B cell (primary cell): Measurements from ENCODE around the gene LDHB. TPM values are rescaled to one million over a fixed set of nuclear protein-coding genes. Genes with fewer than 3 reads are reported as not detected.

Experiments
- ATAC-seq: fragments of 200-7000 bp; cut with Tn5 transposase; one replicate; pipeline ENCODE4 v1.10.0; 2021; ENCODE audit warnings: low read depth, mild to moderate bottlenecking, moderate number of reproducible peaks, moderate library complexity
- CTCF ChIA-PET: fragments of 350-600 bp; sonication (Branson Sonifier 250); formaldehyde crosslinking; loops from one replicate; lab custom pipeline; 2021; ENCODE audit warnings: antibody characterized with exemption, inconsistent platforms; lab: Charles Lee
- POLR2A ChIA-PET: fragments of 350-600 bp; sonication (Branson Sonifier 250); formaldehyde crosslinking; loops from one replicate; lab custom pipeline; 2021; ENCODE audit warnings: antibody characterized with exemption; lab: Charles Lee
- DNase-seq: peaks from one replicate; pipeline ENCODE4 v3.0.0; 2013
- H2AFZ ChIP-seq: 2 replicates; pipeline ENCODE4 v1.6.1; 2012; ENCODE audit warnings: mild to moderate bottlenecking, low read depth, low read length; ENCODE audit not compliant: insufficient read depth, poor library complexity, severe bottlenecking
- H3K27ac ChIP-seq, 2 donors: 1 replicate in 1 of 2; 2 replicates in 1 of 2; pipeline ENCODE4 v1.5.1; 2012 to 2013; ENCODE audit warnings: low read length in 2 of 2, mild to moderate bottlenecking in 2 of 2, moderate library complexity in 1 of 2
- H3K27me3 ChIP-seq, 4 experiments: fragments of 200-600 bp in 1 of 4; sonication (generic) in 1 of 4; replicated peaks in 1 of 4; 1 replicate in 2 of 4; 2 replicates in 2 of 4; pipeline versions ENCODE4 v1.6.1 to v1.7.0; 2013 to 2016; ENCODE audit warnings: low read length in 3 of 4, mild to moderate bottlenecking in 2 of 4, mixed read lengths in 1 of 4, moderate library complexity in 1 of 4; ENCODE audit not compliant: insufficient read depth in 4 of 4, control insufficient read depth in 3 of 4; ENCODE audit errors: control extremely low read depth in 1 of 4
- H3K36me3 ChIP-seq, 2 experiments: replicated peaks in 1 of 2; 1 replicate in 1 of 2; 2 replicates in 1 of 2; pipeline versions ENCODE4 v1.6.1 to v1.7.1; 2013; ENCODE audit warnings: low read length in 1 of 2; ENCODE audit not compliant: insufficient read depth in 2 of 2, control insufficient read depth in 1 of 2; ENCODE audit errors: control extremely low read depth in 1 of 2, extremely low read depth in 1 of 2
- H3K4me1 ChIP-seq, 2 donors: fragments of 200-600 bp in 1 of 2; sonication (generic) in 1 of 2; 1 replicate in 1 of 2; 2 replicates in 1 of 2; pipeline versions ENCODE4 v1.5.1 to v1.6.1; 2013 to 2017; ENCODE audit warnings: low read length in 2 of 2; ENCODE audit not compliant: control insufficient read depth in 2 of 2, insufficient read depth in 2 of 2
- H3K4me2 ChIP-seq: replicated peaks from 2 replicates; pipeline ENCODE3; 2012; ENCODE audit warnings: mild to moderate bottlenecking, low read depth, low read length; ENCODE audit not compliant: poor library complexity, severe bottlenecking
- H3K4me3 ChIP-seq, 5 experiments: fragments of 200-600 bp in 1 of 5; sonication (generic) in 1 of 5; 1 replicate in 3 of 5; 2 replicates in 2 of 5; pipeline versions ENCODE4 v1.5.1 to v1.7.0; 2011 to 2016; ENCODE audit warnings: low read length in 4 of 5, mild to moderate bottlenecking in 4 of 5, low read depth in 2 of 5, control low read depth in 1 of 5, moderate library complexity in 1 of 5; ENCODE audit not compliant: insufficient read depth in 1 of 5; ENCODE audit errors: control extremely low read depth in 1 of 5, extremely low read depth in 1 of 5
- H3K79me2 ChIP-seq: fragments of 200-600 bp; sonication (generic); one replicate; pipeline ENCODE4 v1.6.0; 2016; ENCODE audit warnings: low read length; ENCODE audit not compliant: control insufficient read depth, insufficient read depth
- H3K9ac ChIP-seq: fragments of 200-600 bp; sonication (generic); 2 replicates; pipeline ENCODE4 v1.6.1; 2017; ENCODE audit warnings: mild to moderate bottlenecking, low read length, moderate library complexity
- H3K9me3 ChIP-seq, 3 donors: one replicate each; pipeline versions ENCODE4 v1.6.1 to v1.7.1; 2013; ENCODE audit warnings: low read length in 2 of 3; ENCODE audit not compliant: control insufficient read depth in 2 of 3, insufficient read depth in 1 of 3; ENCODE audit errors: control extremely low read depth in 1 of 3
- H4K20me1 ChIP-seq: 2 replicates; pipeline ENCODE4 v1.6.0; 2012; ENCODE audit warnings: mild to moderate bottlenecking, low read length; ENCODE audit not compliant: insufficient read depth, control insufficient read depth, poor library complexity, severe bottlenecking
- H3K27ac Mint-ChIP-seq: one replicate; pipeline ENCODE4 v1.8.0; 2021; ENCODE audit warnings: mixed read lengths
- H3K27me3 Mint-ChIP-seq: one replicate; pipeline ENCODE4 v1.8.0; 2021; ENCODE audit warnings: mixed read lengths
- H3K4me1 Mint-ChIP-seq: one replicate; pipeline ENCODE4 v1.8.0; 2021; ENCODE audit warnings: mixed read lengths
- H3K4me3 Mint-ChIP-seq: one replicate; pipeline ENCODE4 v1.8.0; 2021; ENCODE audit warnings: mixed read lengths
- H3K9me3 Mint-ChIP-seq: one replicate; pipeline ENCODE4 v1.8.0; 2022; ENCODE audit warnings: mixed read lengths; ENCODE audit not compliant: insufficient read depth
- EZH2 ChIP-seq: IDR thresholded peaks from 2 replicates; pipeline ENCODE4 v1.6.1; 2012; ENCODE audit warnings: borderline replicate concordance, low read depth, mild to moderate bottlenecking, moderate library complexity, low read length; ENCODE audit not compliant: insufficient read depth, poor library complexity, severe bottlenecking
- WGBS: methylation state at CpG from one replicate; pipeline ENCODE4 v1.1.5; 2013; ENCODE audit warnings: missing lambda C conversion rate; ENCODE audit not compliant: insufficient coverage; 5-methylcytosine and 5-hydroxymethylcytosine counted together
- intact Hi-C: fragments of 100-400 bp; cut with micrococcal nuclease; formaldehyde crosslinking; loops from one replicate; pipeline ENCODE4 v1.10.0; 2022
- polyA plus RNA-seq: library from polyadenylated mRNA; depleted of rRNA; stranded (reverse); fragments of >200 nt; gene quantifications from 2 replicates; pipeline ENCODE4 v1.2.3, GENCODE V29; 2012
- total RNA-seq, 2 donors: library from RNA; stranded (reverse); fragments of 120-200 nt in 1 of 2; gene quantifications; 1 replicate in 1 of 2; 2 replicates in 1 of 2; pipeline versions ENCODE4 v1.2.3 to v1.2.4, GENCODE V29; 2013 to 2022
- TF ChIP-seq, protein P1 (sequence below): fragments of 200-600 bp; IDR thresholded peaks from one replicate; pipeline ENCODE4 v1.8.0; 2022; ENCODE audit warnings: antibody characterized with exemption, mild to moderate bottlenecking

The LDHB gene
- total and polyA plus RNA-seq, 2 donors (not counting 1 experiment from before 2014, with no cell fraction given) = 63.2 to 161 TPM

- Histone ChIP-seq H3K4me1 (no peaks in the 10 kb centered on the region), H3K4me3 (no peak overlapping the region), H3K9me3 (no peaks in the 10 kb centered on the region), H3K79me2 (peaks cover 4% of the 10 kb centered on the region), H2AFZ (no peak overlapping the region), H3K27ac (no peak overlapping the region), H4K20me1 (no peaks in the 10 kb centered on the region), H3K27me3 (no peaks in the 10 kb centered on the region), H3K36me3 (peaks cover 19 to 46% of the 10 kb centered on the region in 2 experiments), H3K9ac (no peak overlapping the region), H3K4me2 (no peak overlapping the region)
- no peak overlapping the region for H3K27ac Mint-ChIP-seq
- H3K4me1 Mint-ChIP-seq = peaks cover 1% of the 10 kb centered on the region
- no peak for ATAC-seq
- H3K27me3 Mint-ChIP-seq = no peaks in the 10 kb centered on the region
- intact Hi-C loops = no loop called here
- no peak for TF ChIP-seq EZH2
- TF ChIP-seq, protein P1, sequence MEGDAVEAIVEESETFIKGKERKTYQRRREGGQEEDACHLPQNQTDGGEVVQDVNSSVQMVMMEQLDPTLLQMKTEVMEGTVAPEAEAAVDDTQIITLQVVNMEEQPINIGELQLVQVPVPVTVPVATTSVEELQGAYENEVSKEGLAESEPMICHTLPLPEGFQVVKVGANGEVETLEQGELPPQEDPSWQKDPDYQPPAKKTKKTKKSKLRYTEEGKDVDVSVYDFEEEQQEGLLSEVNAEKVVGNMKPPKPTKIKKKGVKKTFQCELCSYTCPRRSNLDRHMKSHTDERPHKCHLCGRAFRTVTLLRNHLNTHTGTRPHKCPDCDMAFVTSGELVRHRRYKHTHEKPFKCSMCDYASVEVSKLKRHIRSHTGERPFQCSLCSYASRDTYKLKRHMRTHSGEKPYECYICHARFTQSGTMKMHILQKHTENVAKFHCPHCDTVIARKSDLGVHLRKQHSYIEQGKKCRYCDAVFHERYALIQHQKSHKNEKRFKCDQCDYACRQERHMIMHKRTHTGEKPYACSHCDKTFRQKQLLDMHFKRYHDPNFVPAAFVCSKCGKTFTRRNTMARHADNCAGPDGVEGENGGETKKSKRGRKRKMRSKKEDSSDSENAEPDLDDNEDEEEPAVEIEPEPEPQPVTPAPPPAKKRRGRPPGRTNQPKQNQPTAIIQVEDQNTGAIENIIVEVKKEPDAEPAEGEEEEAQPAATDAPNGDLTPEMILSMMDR = no peak
- no peaks in the 10 kb centered on the region for H3K9me3 Mint-ChIP-seq
- no peak overlapping the region for H3K4me3 Mint-ChIP-seq
- ChIA-PET CTCF (interaction anchor here (1.2 kb wide), 1 partner anchor 31 kb away, joined by 4 read pairs; no protein-coding TSS in a partner anchor), POLR2A (no interaction called here)
- WGBS = no CpG with 5 or more reads among the region's 3 CpGs
- DNase-seq = no peak
Observed at GRCh38 chr12:21649034-21649433, 8.6 kb downstream of the LDHB start.

DNA sequence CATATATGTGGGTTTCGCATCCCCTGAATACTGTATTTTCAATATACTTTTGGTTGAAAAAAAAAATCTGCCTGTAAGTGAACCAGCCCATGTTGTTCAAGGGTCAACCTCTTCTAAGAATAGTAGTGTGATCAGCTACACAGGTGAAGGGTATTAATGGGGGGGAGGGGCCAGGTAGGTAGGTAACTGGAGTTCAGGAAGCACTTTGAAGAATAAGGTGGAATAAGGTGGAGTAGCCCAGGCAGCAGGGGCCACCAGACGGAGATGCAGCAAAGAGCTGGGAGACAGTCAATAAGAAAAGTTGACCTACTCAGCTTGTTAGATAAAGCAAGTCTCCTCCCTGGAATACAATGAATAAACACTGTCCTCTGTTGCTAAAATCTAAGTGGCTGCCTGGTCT, 9.3 kb downstream of the LDHB start:
- DNase-seq (no peak), ATAC-seq (no peak)
- Histone ChIP-seq H3K4me3 (no peak overlapping the region), H3K27me3 (no peaks in the 10 kb centered on the region), H3K79me2 (no peaks in the 10 kb centered on the region), H3K9me3 (no peaks in the 10 kb centered on the region), H3K27ac (no peak overlapping the region), H4K20me1 (no peaks in the 10 kb centered on the region), H2AFZ (no peak overlapping the region), H3K36me3 (peaks cover 17 to 48% of the 10 kb centered on the region in 2 experiments), H3K9ac (no peak overlapping the region), H3K4me1 (no peaks in the 10 kb centered on the region), H3K4me2 (no peak overlapping the region)
- no peak for TF ChIP-seq EZH2
- TF ChIP-seq, protein P1 = no peak
- no peak overlapping the region for H3K4me3 Mint-ChIP-seq
- H3K4me1 Mint-ChIP-seq = peaks cover 1% of the 10 kb centered on the region
- intact Hi-C loops = no loop called here
- ChIA-PET POLR2A (no interaction called here), CTCF (interaction anchor here (1.2 kb wide), 2 partner anchors 9 to 32 kb away, joined by 3 to 4 read pairs; partner anchors contain the start of gene LDHB)
- no peak overlapping the region for H3K27ac Mint-ChIP-seq
- no peaks in the 10 kb centered on the region for H3K27me3 Mint-ChIP-seq
- no peaks in the 10 kb centered on the region for H3K9me3 Mint-ChIP-seq
- WGBS = no CpG with 5 or more reads among the region's 2 CpGs
